ENCODE data around the gene PEG3. TPM values are rescaled to one million over a fixed set of nuclear protein-coding genes. Genes with fewer than 3 reads are reported as not detected.
"Not testable (repeated sequence)": the region's sequence is repeated elsewhere in the genome, so short reads cannot be mapped to it uniquely, and the experiment has no call there.

The PEG3 gene
- total and polyA plus RNA-seq, 2 donors (not counting 1 experiment from before 2014, with no cell fraction given), result 0.22 to 5.6 TPM

GRCh38 chr19:56862741-56863140 is 22.2 kb upstream of the PEG3 start:
- Histone ChIP-seq H3K9ac (ENCODE audit: insufficient read depth, low read length) (no peak overlapping the region), H3K36me3 (ENCODE audit: control insufficient read depth, insufficient read depth, low read length) (no peaks in the 10 kb centered on the region), H3K9me3 (ENCODE audit: control insufficient read depth, insufficient read depth, low read depth, low read length) (no peaks in the 10 kb centered on the region), H3K27ac (ENCODE audit: insufficient read depth, low read length) (no peak overlapping the region), H3K27me3 (ENCODE audit: control insufficient read depth, insufficient read depth, low read length) (no peaks in the 10 kb centered on the region), H4K20me1 (ENCODE audit: control insufficient read depth, extremely low read depth, insufficient read depth, low read length) (no peaks in the 10 kb centered on the region), H3K4me3 (replicated peaks in 1 of 4; ENCODE audit: control extremely low read depth in 1 of 4, insufficient read depth in 1 of 4, low read depth in 3 of 4, low read length in 4 of 4) (no peak overlapping the region), H2AFZ (ENCODE audit: low read length) (no peak overlapping the region), H3K4me2 (ENCODE audit: extremely low read depth, insufficient read depth, low read length) (no peak overlapping the region), H3K79me2 (ENCODE audit: control insufficient read depth, insufficient read depth, low read length) (no peaks in the 10 kb centered on the region), H3K4me1 (ENCODE audit: control insufficient read depth, extremely low read depth, insufficient read depth, low read length) (no peaks in the 10 kb centered on the region)
- no peak for DNase-seq (ENCODE audit: low read depth in 2 of 2)
- TF ChIP-seq EZH2 (IDR thresholded peaks at IDR 0.05; ENCODE audit: low read length, missing control alignments) (no peak), CTCF (conservative IDR thresholded peaks at IDR 0.05 in 1 of 2, IDR thresholded peaks at IDR 0.05 in 1 of 2; ENCODE audit: low read depth in 1 of 2, low read length in 2 of 2) (no peak)

- H3K9ac ChIP-seq (ENCODE audit: insufficient read depth, low read length); H3K9me3 ChIP-seq (ENCODE audit: control insufficient read depth, insufficient read depth, low read depth, low read length); H2AFZ ChIP-seq (ENCODE audit: low read length); H3K4me3 ChIP-seq (replicated peaks in 1 of 4; ENCODE audit: control extremely low read depth in 1 of 4, insufficient read depth in 1 of 4, low read depth in 3 of 4, low read length in 4 of 4); H3K36me3 ChIP-seq (ENCODE audit: control insufficient read depth, insufficient read depth, low read length); H3K4me1 ChIP-seq (ENCODE audit: control insufficient read depth, extremely low read depth, insufficient read depth, low read length); H4K20me1 ChIP-seq (ENCODE audit: control insufficient read depth, extremely low read depth, insufficient read depth, low read length); H3K27me3 ChIP-seq (ENCODE audit: control insufficient read depth, insufficient read depth, low read length); H3K27ac ChIP-seq (ENCODE audit: insufficient read depth, low read length); H3K4me2 ChIP-seq (ENCODE audit: extremely low read depth, insufficient read depth, low read length); H3K79me2 ChIP-seq (ENCODE audit: control insufficient read depth, insufficient read depth, low read length); DNase-seq (ENCODE audit: low read depth in 2 of 2): not testable (repeated sequence)
These were observed 19.9 kb upstream of the PEG3 start for GRCh38 chr19:56860409-56860808.

- no peaks in the 10 kb centered on the region for H4K20me1 ChIP-seq (ENCODE audit: control insufficient read depth, extremely low read depth, insufficient read depth, low read length)
- no peaks in the 10 kb centered on the region for H3K4me1 ChIP-seq (ENCODE audit: control insufficient read depth, extremely low read depth, insufficient read depth, low read length)
- H3K9ac ChIP-seq (ENCODE audit: insufficient read depth, low read length), result no peak overlapping the region
- H2AFZ ChIP-seq (ENCODE audit: low read length), result no peak overlapping the region
- no peak for DNase-seq (ENCODE audit: low read depth in 2 of 2)
- H3K27ac ChIP-seq (ENCODE audit: insufficient read depth, low read length), result no peak overlapping the region
- no peak for TF ChIP-seq CTCF (conservative IDR thresholded peaks at IDR 0.05 in 1 of 2, IDR thresholded peaks at IDR 0.05 in 1 of 2; ENCODE audit: low read depth in 1 of 2, low read length in 2 of 2)
- no peak for TF ChIP-seq EZH2 (IDR thresholded peaks at IDR 0.05; ENCODE audit: low read length, missing control alignments)
- H3K9me3 ChIP-seq (ENCODE audit: control insufficient read depth, insufficient read depth, low read depth, low read length), result no peaks in the 10 kb centered on the region
- no peak overlapping the region for H3K4me3 ChIP-seq (replicated peaks in 1 of 4; ENCODE audit: control extremely low read depth in 1 of 4, insufficient read depth in 1 of 4, low read depth in 3 of 4, low read length in 4 of 4)
- no peaks in the 10 kb centered on the region for H3K27me3 ChIP-seq (ENCODE audit: control insufficient read depth, insufficient read depth, low read length)
- H3K4me2 ChIP-seq (ENCODE audit: extremely low read depth, insufficient read depth, low read length), result no peak overlapping the region
- H3K79me2 ChIP-seq (ENCODE audit: control insufficient read depth, insufficient read depth, low read length), result no peaks in the 10 kb centered on the region
- no peaks in the 10 kb centered on the region for H3K36me3 ChIP-seq (ENCODE audit: control insufficient read depth, insufficient read depth, low read length)
These were observed 17.5 kb upstream of the PEG3 start for GRCh38 chr19:56858026-56858425.
